Measurements from ENCODE around the gene PPP2R3C. TPM values are rescaled to one million over a fixed set of nuclear protein-coding genes. Genes with fewer than 3 reads are reported as not detected.

Gene PPP2R3C
- 39.9 and 47.1 TPM in 2 replicates for total RNA-seq
- long read RNA-seq, transcript PPP2R3C-201 (13 exons, 1,839 nt): major isoform, 73 of 179 reads
- long read RNA-seq, transcript PPP2R3C-204 (13 exons, 1,719 nt): minor isoform, 12 of 179 reads
- long read RNA-seq, transcript PPP2R3C-217 (12 exons, 1,846 nt): minor isoform, 28 of 179 reads
- long read RNA-seq, partial matches to known transcripts: 15 of 179 reads
- long read RNA-seq, other reads (novel, unspliced or antisense): 48 of 179 reads

GRCh38 chr14:35121887-35122695, at the start of gene PPP2R3C, which contains the start of gene PRORP:
Gene PPP2R3C, minus strand, starts transcription at chr14:35121990. Its CDS starts 31 bp downstream, at chr14:35121959.
Gene PRORP, plus strand, starts transcription at chr14:35122552. Its CDS starts 694 bp downstream, at chr14:35123246.
- no peak for TF ChIP-seq CTCF (IDR thresholded peaks at IDR 0.05; ENCODE audit: unreplicated experiment)
- peaks cover 12% of the 10 kb centered on the region for H3K36me3 Mint-ChIP-seq (ENCODE audit: insufficient read depth)
- H3K9me3 Mint-ChIP-seq (ENCODE audit: low read depth): no peaks in the 10 kb centered on the region
- H3K27me3 Mint-ChIP-seq: no peaks in the 10 kb centered on the region
- H3K27ac Mint-ChIP-seq: peak within 1 kb of the TSS; percentile 100
- H3K4me3 Mint-ChIP-seq (ENCODE audit: low read depth): peak within 1 kb of the TSS; percentile 99
- H3K4me1 Mint-ChIP-seq (ENCODE audit: low read depth): peaks cover 19% of the 10 kb centered on the region
- DNase-seq (ENCODE audit: low spot score, unreplicated experiment): peak; percentile 72

DNA sequence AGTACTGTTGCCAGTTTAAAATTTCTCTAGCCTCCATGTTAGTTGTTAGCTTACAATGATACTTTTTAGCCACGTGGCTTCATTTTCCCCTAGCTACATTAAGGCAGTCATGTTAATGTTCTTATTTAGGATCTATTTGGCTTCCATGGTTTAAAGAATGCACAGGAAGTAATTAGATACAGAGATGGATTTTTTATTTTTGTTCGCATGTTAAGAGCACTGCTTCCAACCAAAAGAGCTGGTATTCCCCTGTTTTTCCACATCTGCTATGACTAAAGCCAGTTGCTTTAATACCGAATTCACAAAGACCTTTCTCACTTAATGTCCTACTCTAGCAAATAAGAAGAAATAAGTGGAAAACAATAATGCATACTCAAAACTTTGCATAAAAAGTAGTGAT, 45.7 kb upstream of the PPP2R3C start:
- DNase-seq (ENCODE audit: low spot score, unreplicated experiment): no peak
- Mint-ChIP-seq H3K9me3 (ENCODE audit: low read depth) (peaks cover 4% of the 10 kb centered on the region), H3K27ac (no peak overlapping the region), H3K27me3 (no peaks in the 10 kb centered on the region), H3K36me3 (ENCODE audit: insufficient read depth) (peaks cover 26% of the 10 kb centered on the region), H3K4me3 (ENCODE audit: low read depth) (no peak overlapping the region), H3K4me1 (ENCODE audit: low read depth) (no peaks in the 10 kb centered on the region)
- no peak for TF ChIP-seq CTCF (IDR thresholded peaks at IDR 0.05; ENCODE audit: unreplicated experiment)

DNA sequence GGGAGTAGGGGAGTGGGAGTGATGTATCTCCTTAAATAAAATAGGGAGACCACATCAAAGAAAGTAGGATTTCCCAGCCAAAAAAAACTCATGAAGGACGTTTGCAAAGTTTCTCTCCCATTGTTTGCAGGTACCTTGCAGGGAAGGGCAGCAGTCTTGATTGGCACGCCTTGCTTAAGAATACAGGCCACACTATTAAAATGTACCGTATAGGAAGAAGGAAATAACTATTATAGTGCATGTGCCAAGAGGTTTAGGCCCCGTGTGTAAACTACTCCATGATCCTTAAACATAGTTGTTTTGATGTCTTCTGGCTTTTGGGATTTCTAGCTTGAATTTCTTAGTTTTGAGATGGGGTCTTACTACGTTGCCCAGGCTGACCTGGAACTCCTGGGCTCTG, 43.1 kb upstream of the PPP2R3C start:
- no peaks in the 10 kb centered on the region for H3K27me3 Mint-ChIP-seq
- TF ChIP-seq CTCF (IDR thresholded peaks at IDR 0.05; ENCODE audit: unreplicated experiment): no peak
- no peak overlapping the region for H3K27ac Mint-ChIP-seq
- peaks cover 23% of the 10 kb centered on the region for H3K36me3 Mint-ChIP-seq (ENCODE audit: insufficient read depth)
- H3K4me3 Mint-ChIP-seq (ENCODE audit: low read depth): no peak overlapping the region
- peaks cover 4% of the 10 kb centered on the region for H3K9me3 Mint-ChIP-seq (ENCODE audit: low read depth)
- H3K4me1 Mint-ChIP-seq (ENCODE audit: low read depth): no peaks in the 10 kb centered on the region
- DNase-seq (ENCODE audit: low spot score, unreplicated experiment): no peak

DNA sequence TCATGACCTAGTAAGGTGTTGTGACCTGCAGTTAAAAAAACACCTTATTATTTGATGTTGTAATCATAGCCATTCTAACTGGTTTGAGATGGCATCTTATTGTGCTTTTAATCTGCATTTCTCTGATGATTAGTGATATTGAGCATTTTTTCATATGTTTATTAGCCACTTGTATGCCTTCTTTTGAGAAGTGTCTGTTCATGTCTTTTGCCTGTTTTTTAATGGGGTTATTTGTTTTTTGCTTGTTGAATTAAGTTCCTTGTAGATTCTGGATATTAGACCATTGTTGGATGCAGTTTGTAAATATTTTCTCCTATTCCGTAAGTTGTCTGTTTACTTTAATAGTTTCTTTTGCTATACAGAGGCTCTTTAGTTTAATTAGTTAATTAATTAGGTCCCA, 41.6 kb upstream of the PPP2R3C start:
- H3K36me3 Mint-ChIP-seq (ENCODE audit: insufficient read depth): peaks cover 22% of the 10 kb centered on the region
- no peaks in the 10 kb centered on the region for H3K9me3 Mint-ChIP-seq (ENCODE audit: low read depth)
- H3K27me3 Mint-ChIP-seq: no peaks in the 10 kb centered on the region
- no peak for TF ChIP-seq CTCF (IDR thresholded peaks at IDR 0.05; ENCODE audit: unreplicated experiment)
- H3K4me1 Mint-ChIP-seq (ENCODE audit: low read depth): peaks cover 7% of the 10 kb centered on the region
- no peak overlapping the region for H3K4me3 Mint-ChIP-seq (ENCODE audit: low read depth)
- DNase-seq (ENCODE audit: low spot score, unreplicated experiment): no peak
- H3K27ac Mint-ChIP-seq: no peak overlapping the region

GRCh38 chr14:35161231-35161630, 39.4 kb upstream of the PPP2R3C start:
- Mint-ChIP-seq H3K4me3 (ENCODE audit: low read depth) (no peak overlapping the region), H3K4me1 (ENCODE audit: low read depth) (peaks cover 7% of the 10 kb centered on the region), H3K27ac (no peak overlapping the region), H3K36me3 (ENCODE audit: insufficient read depth) (peaks cover 14% of the 10 kb centered on the region), H3K27me3 (no peaks in the 10 kb centered on the region), H3K9me3 (ENCODE audit: low read depth) (no peaks in the 10 kb centered on the region)
- DNase-seq (ENCODE audit: low spot score, unreplicated experiment): no peak
- no peak for TF ChIP-seq CTCF (IDR thresholded peaks at IDR 0.05; ENCODE audit: unreplicated experiment)
